ENCODE results near the gene IFNA13. TPM values are rescaled to one million over a fixed set of nuclear protein-coding genes. Genes with fewer than 3 reads are reported as not detected.

Gene IFNA13
- total RNA-seq, 4 donors from 2014 or later, result not detected

- no peak overlapping the region for H3K4me3 ChIP-seq (ENCODE audit: low read depth, poor library complexity, severe bottlenecking)
- TF ChIP-seq CTCF (IDR thresholded peaks at IDR 0.05) (no peak), POLR2A (IDR thresholded peaks at IDR 0.05) (no peak)
- peak in 1 of 2 donors; percentile 30 for DNase-seq (ENCODE audit: low spot score in 2 of 2)
- WGBS, 2 donors, result 18 to 19% methylated on average over 7 of the region's 7 CpGs
- intact Hi-C loops (cut with DNase I; ENCODE audit: low total_unique reads), result no loop called here
These were observed 49.6 kb downstream of the IFNA13 start for GRCh38 chr9:21317956-21318923.

Other genes with a start within 250 kb of the IFNA13 start
- gene IFNW1, start 226.2 kb downstream of the IFNA13 start, total RNA-seq, result not detected
- not detected for gene IFNA21, start 201.4 kb downstream of the IFNA13 start, total RNA-seq
- gene IFNA4, start 180.5 kb downstream of the IFNA13 start, total RNA-seq, result not detected
- gene IFNA7, start 165.9 kb downstream of the IFNA13 start, total RNA-seq, result not detected
- gene IFNA10, start 160.9 kb downstream of the IFNA13 start, total RNA-seq, result not detected
- not detected for gene IFNA16, start 150.7 kb downstream of the IFNA13 start, total RNA-seq
- gene IFNA17, start 139.8 kb downstream of the IFNA13 start, total RNA-seq, result not detected
- not detected for gene IFNA14, start 128.1 kb downstream of the IFNA13 start, total RNA-seq
- gene IFNA5, start 62.7 kb downstream of the IFNA13 start, total RNA-seq, result not detected
- gene KLHL9, start 32.7 kb downstream of the IFNA13 start, total RNA-seq, result 10 to 100 TPM; 12.0 to 17.8 (median 15.3) TPM
- gene IFNA6, start 17.2 kb downstream of the IFNA13 start, total RNA-seq, result not detected
- gene IFNA2, start 17.3 kb upstream of the IFNA13 start, total RNA-seq, result not detected
- gene IFNA8, start 41.1 kb upstream of the IFNA13 start, total RNA-seq, result not detected
- gene IFNA1, start 72.4 kb upstream of the IFNA13 start, total RNA-seq, result not detected
- gene IFNE, start 114.3 kb upstream of the IFNA13 start, total RNA-seq, result not detected

Measured in lower leg skin (tissue), 4 donors.